ENCODE results near the gene UBXN4. TPM values are rescaled to one million over a fixed set of nuclear protein-coding genes. Genes with fewer than 3 reads are reported as not detected.
"Not testable (repeated sequence)": the region's sequence is repeated elsewhere in the genome, so short reads cannot be mapped to it uniquely, and the experiment has no call there.

The UBXN4 gene
- polyA plus RNA-seq, 2 of the 4 experiments (the other 2 are of a cell fraction) = 70.8 to 129 TPM

DNA sequence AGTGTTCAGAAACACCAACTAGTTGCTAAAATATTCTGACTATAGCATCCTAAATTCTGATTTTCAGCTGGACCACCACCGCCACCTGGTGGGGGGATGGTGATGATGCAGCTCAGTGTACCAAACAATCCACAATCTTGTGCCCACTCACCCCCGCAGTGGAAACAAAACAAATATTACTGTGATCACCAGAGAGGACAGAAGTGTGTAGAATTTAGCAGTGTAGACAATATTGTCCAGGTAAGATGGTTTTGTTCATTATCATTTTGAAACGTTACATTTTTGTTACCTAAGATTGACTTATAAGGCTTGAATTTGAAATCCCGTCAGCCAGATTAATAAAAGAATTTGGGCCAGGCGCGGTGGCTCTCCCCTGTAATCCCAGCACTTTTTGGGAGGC, 31.7 kb upstream of the UBXN4 start:
- FAIRE-seq = no peak
- peak; percentile 66 to 86 for ATAC-seq
- no peak overlapping the region for H3K4me3 ChIP-seq
- TF ChIP-seq SMC3 (IDR thresholded peaks at IDR 0.05) = peak; percentile 77
- TF ChIP-seq, protein P1, sequence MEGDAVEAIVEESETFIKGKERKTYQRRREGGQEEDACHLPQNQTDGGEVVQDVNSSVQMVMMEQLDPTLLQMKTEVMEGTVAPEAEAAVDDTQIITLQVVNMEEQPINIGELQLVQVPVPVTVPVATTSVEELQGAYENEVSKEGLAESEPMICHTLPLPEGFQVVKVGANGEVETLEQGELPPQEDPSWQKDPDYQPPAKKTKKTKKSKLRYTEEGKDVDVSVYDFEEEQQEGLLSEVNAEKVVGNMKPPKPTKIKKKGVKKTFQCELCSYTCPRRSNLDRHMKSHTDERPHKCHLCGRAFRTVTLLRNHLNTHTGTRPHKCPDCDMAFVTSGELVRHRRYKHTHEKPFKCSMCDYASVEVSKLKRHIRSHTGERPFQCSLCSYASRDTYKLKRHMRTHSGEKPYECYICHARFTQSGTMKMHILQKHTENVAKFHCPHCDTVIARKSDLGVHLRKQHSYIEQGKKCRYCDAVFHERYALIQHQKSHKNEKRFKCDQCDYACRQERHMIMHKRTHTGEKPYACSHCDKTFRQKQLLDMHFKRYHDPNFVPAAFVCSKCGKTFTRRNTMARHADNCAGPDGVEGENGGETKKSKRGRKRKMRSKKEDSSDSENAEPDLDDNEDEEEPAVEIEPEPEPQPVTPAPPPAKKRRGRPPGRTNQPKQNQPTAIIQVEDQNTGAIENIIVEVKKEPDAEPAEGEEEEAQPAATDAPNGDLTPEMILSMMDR (IDR thresholded peaks at IDR 0.05) = peak; percentile 91
- TF ChIP-seq GATA3 (IDR thresholded peaks at IDR 0.05; ENCODE audit: borderline replicate concordance) = no peak
- peak; percentile 84 to 86 for TF ChIP-seq RAD21 (conservative IDR thresholded peaks at IDR 0.05 in 1 of 2, IDR thresholded peaks at IDR 0.05 in 1 of 2)
- no peak for TF ChIP-seq CBX8 (IDR thresholded peaks at IDR 0.05)
- H3K4me1 ChIP-seq = no peaks in the 10 kb centered on the region
- 52% methylated on average over 6 of the region's 6 CpGs for WGBS (ENCODE audit: missing lambda C conversion rate)
- no peak overlapping the region for H3K27ac ChIP-seq
- DNase-seq (ENCODE audit: low read depth in 1 of 2, low spot score in 1 of 2) = peak; percentile 31 to 32
- ChIA-PET CTCF (interaction anchor here (0.7 to 6.3 kb wide), 32 partner anchors 9 to 1259 kb away, joined by 3 to 79 read pairs (median 4); partner anchors contain the start of gene UBXN4), POLR2A (interaction anchor here (0.6 kb wide), 1 partner anchor 721 kb away, joined by 3 read pairs; no protein-coding TSS in a partner anchor)
- no peaks in the 10 kb centered on the region for H3K9me3 ChIP-seq
- H3K4me2 ChIP-seq = no peak overlapping the region

DNA sequence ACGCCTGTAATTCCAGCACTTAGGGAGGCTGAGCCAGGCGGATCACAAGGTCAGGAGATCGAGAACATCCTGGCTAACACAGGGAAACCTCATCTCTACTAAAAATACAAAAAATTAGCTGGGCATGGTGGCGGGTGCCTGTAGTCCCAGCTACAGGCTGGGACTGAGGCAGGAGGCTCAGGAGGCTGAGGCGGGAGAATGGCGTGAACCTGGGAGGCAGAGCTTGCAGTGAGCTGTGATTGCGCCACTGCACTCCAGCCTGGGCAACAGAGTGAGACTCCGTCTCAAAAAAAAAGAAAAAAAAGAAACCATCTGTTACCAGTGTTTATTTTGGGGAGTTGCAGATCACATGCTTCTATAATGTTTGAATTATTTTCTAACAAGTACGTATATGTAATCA, 26.6 kb upstream of the UBXN4 start:
- H3K4me1 ChIP-seq; H3K27ac ChIP-seq; FAIRE-seq; H3K4me2 ChIP-seq; ATAC-seq; CTCF ChIA-PET; DNase-seq (ENCODE audit: low read depth in 1 of 2, low spot score in 1 of 2); H3K9me3 ChIP-seq; POLR2A ChIA-PET; H3K4me3 ChIP-seq: not testable (repeated sequence)
- 90% methylated on average over 9 of the region's 9 CpGs for WGBS (ENCODE audit: missing lambda C conversion rate)

DNA sequence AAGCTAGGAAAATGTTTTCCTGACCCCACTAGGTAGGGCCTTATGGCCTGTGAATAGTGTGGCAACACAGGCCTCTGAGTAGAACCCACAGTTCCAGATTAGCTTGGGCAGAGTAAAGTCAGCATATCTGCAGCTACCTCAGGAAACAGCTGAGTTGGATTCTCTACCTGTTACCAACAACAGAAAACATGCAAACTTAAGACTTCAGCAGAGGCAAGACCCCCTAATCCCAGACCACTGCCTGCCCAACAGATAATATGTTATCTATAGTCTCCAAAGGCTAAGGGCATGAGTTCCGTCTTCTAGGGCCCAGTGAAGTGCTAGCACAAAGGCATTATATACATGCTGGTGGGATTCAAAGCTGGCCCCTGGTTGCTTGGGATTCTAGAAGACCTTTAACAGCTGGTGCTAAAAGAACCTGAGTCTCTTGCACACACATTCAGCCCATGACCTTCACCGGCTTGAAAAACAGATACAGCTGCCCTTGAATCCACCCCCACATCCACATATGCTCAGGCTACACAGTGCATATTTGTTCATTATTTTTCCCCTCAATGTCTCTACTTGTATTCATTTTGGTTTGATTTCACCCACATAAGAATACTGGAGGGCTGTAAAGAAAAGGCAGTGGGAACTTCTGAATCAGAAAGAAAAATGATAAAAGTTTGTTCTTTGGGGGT, 13.5 kb upstream of the UBXN4 start:
- DNase-seq (ENCODE audit: low read depth in 1 of 2, low spot score in 1 of 2) (no peak), FAIRE-seq (no peak), ATAC-seq (no peak; a peak in 1 of 6 replicates)
- Histone ChIP-seq H3K9me3 (no peaks in the 10 kb centered on the region), H3K4me2 (no peak overlapping the region), H3K4me3 (no peak overlapping the region), H3K27ac (no peak overlapping the region), H3K4me1 (no peaks in the 10 kb centered on the region)
- TF ChIP-seq, protein P2, sequence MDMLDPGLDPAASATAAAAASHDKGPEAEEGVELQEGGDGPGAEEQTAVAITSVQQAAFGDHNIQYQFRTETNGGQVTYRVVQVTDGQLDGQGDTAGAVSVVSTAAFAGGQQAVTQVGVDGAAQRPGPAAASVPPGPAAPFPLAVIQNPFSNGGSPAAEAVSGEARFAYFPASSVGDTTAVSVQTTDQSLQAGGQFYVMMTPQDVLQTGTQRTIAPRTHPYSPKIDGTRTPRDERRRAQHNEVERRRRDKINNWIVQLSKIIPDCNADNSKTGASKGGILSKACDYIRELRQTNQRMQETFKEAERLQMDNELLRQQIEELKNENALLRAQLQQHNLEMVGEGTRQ (IDR thresholded peaks at IDR 0.05) = no peak
- TF ChIP-seq, protein P3, sequence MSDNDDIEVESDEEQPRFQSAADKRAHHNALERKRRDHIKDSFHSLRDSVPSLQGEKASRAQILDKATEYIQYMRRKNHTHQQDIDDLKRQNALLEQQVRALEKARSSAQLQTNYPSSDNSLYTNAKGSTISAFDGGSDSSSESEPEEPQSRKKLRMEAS (IDR thresholded peaks at IDR 0.05) = no peak
- TF ChIP-seq FOXS1 (CRISPR knock-in tag; IDR thresholded peaks at IDR 0.05) = no peak
- TF ChIP-seq FOSB (CRISPR knock-in tag; IDR thresholded peaks at IDR 0.05) = no peak
- TF ChIP-seq PHF8 (IDR thresholded peaks at IDR 0.05; ENCODE audit: borderline replicate concordance, low read depth) = no peak
- no peak for TF ChIP-seq RFX5 (IDR thresholded peaks at IDR 0.05)
- TF ChIP-seq TFCP2L1 (CRISPR knock-in tag; IDR thresholded peaks at IDR 0.05) = no peak
- TF ChIP-seq NR3C1 (IDR thresholded peaks at IDR 0.05) = no peak
- TF ChIP-seq ZSCAN20 (CRISPR knock-in tag; IDR thresholded peaks at IDR 0.05) = no peak
- no peak for TF ChIP-seq EHMT2 (IDR thresholded peaks at IDR 0.05; ENCODE audit: low read depth)
- TF ChIP-seq JUN (IDR thresholded peaks at IDR 0.05) = no peak
- TF ChIP-seq CHD2 (IDR thresholded peaks at IDR 0.05; ENCODE audit: low read length, partially characterized antibody) = no peak
- no peak for TF ChIP-seq JUNB (IDR thresholded peaks at IDR 0.05)
- no peak for TF ChIP-seq POLR2AphosphoS2 (conservative IDR thresholded peaks at IDR 0.05; ENCODE audit: low read length)
- no peak for TF ChIP-seq SMC3 (IDR thresholded peaks at IDR 0.05)
- TF ChIP-seq CEBPB (IDR thresholded peaks at IDR 0.05) = no peak
- TF ChIP-seq EHF (CRISPR knock-in tag; IDR thresholded peaks at IDR 0.05) = no peak
- ChIA-PET POLR2A (no interaction called here), CTCF (interaction anchor here (1.2 to 3.6 kb wide), 2 partner anchors 16 to 19 kb away, joined by 5 to 9 read pairs; no protein-coding TSS in a partner anchor)
- 93% methylated on average over 2 of the region's 2 CpGs for WGBS (ENCODE audit: missing lambda C conversion rate)
